Common myeloid progenitor, CD34-positive (primary cell): ENCODE data around the gene SDF2.

ENCODE experiments used
- CTCF ChIA-PET: fragments of 350-600 bp; sonication (Branson Sonifier 250); formaldehyde crosslinking; loops from one replicate; lab custom pipeline; 2021; ENCODE audit warnings: antibody characterized with exemption; lab: Charles Lee
- POLR2A ChIA-PET: fragments of 350-600 bp; sonication (Branson Sonifier 250); formaldehyde crosslinking; loops from one replicate; lab custom pipeline; 2021; ENCODE audit warnings: antibody characterized with exemption; lab: Charles Lee
- DNase-seq, 3 donors: peaks; one replicate each; pipeline versions ENCODE4 v3.0.0 to v3.0.0-alpha.2; 2013
- H3K27ac ChIP-seq, 2 experiments: 1 replicate in 1 of 2; 2 replicates in 1 of 2; pipeline ENCODE4 v1.7.0; 2013; ENCODE audit warnings: inconsistent platforms in 2 of 2, low read length in 2 of 2, mild to moderate bottlenecking in 2 of 2, low read depth in 1 of 2, moderate library complexity in 1 of 2; ENCODE audit not compliant: severe bottlenecking in 2 of 2, insufficient read depth in 1 of 2, poor library complexity in 1 of 2
- H3K27me3 ChIP-seq, 5 experiments: replicated peaks in 2 of 5; 1 replicate in 3 of 5; 2 replicates in 2 of 5; pipeline versions ENCODE4 v1.6.1 to v1.7.0; 2013; ENCODE audit warnings: low read length in 4 of 5, mild to moderate bottlenecking in 2 of 5, moderate library complexity in 2 of 5, inconsistent platforms in 1 of 5; ENCODE audit not compliant: insufficient read depth in 5 of 5, control insufficient read depth in 4 of 5
- H3K36me3 ChIP-seq, 4 experiments: 1 replicate in 2 of 4; 2 replicates in 2 of 4; pipeline versions ENCODE4 v1.6.1 to v1.7.0; 2013; ENCODE audit warnings: low read length in 3 of 4, control low read depth in 1 of 4, mild to moderate bottlenecking in 1 of 4; ENCODE audit not compliant: control insufficient read depth in 4 of 4, insufficient read depth in 4 of 4
- H3K4me1 ChIP-seq, 4 experiments: 1 replicate in 3 of 4; 2 replicates in 1 of 4; pipeline versions ENCODE4 v1.6.1 to v1.7.1; 2013; ENCODE audit warnings: low read length in 3 of 4, mild to moderate bottlenecking in 3 of 4, control low read depth in 1 of 4, inconsistent platforms in 1 of 4, moderate library complexity in 1 of 4; ENCODE audit not compliant: control insufficient read depth in 4 of 4, insufficient read depth in 4 of 4; ENCODE audit errors: control extremely low read depth in 1 of 4
- H3K4me3 ChIP-seq, 7 experiments: 1 replicate in 4 of 7; 2 replicates in 3 of 7; pipeline versions ENCODE4 v1.5.1 to v1.7.0; 2013; ENCODE audit warnings: mild to moderate bottlenecking in 7 of 7, low read length in 6 of 7, moderate library complexity in 6 of 7, inconsistent platforms in 2 of 7, low read depth in 2 of 7, control low read depth in 1 of 7; ENCODE audit not compliant: insufficient read depth in 4 of 7, control insufficient read depth in 1 of 7; ENCODE audit errors: extremely low read depth in 1 of 7
- H3K9me3 ChIP-seq, 5 experiments: 1 replicate in 4 of 5; 2 replicates in 1 of 5; pipeline versions ENCODE4 v1.6.1 to v1.7.1; 2013; ENCODE audit warnings: low read length in 4 of 5, mild to moderate bottlenecking in 2 of 5, inconsistent platforms in 1 of 5, low read depth in 1 of 5, moderate library complexity in 1 of 5; ENCODE audit not compliant: control insufficient read depth in 4 of 5, insufficient read depth in 2 of 5; ENCODE audit errors: control extremely low read depth in 1 of 5
- WGBS: methylation state at CpG from one replicate; pipeline ENCODE4 v1.1.5; 2013; ENCODE audit not compliant: insufficient coverage; 5-methylcytosine and 5-hydroxymethylcytosine counted together

The SDF2 gene

DNA sequence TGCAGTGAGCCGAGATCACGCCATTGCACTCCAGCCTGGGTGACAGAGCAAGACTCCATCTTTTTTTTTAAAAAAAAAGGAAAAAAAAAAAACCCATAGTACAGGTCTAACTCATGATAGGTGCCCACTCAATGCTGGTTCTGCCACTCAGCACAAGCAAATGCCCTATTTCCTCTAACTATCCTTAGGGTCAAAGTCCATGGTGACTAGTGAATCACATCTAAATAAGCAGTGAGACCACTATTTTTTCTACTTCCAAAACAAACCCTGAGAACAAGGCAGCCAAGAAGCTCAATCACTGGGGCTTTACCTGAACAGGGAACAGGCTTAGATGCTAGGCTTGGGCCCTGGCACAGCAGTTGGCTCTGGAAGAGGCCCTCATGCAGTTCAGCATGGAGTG lies 20.1 kb downstream of the SDF2 start:
- H3K4me1 ChIP-seq: peaks cover 18 to 32% (median 27%) of the 10 kb centered on the region in 4 experiments
- POLR2A ChIA-PET: no interaction called here
- peaks cover 42 to 69% (median 59%) of the 10 kb centered on the region in 4 experiments for H3K36me3 ChIP-seq
- no peaks in the 10 kb centered on the region for H3K27me3 ChIP-seq
- CTCF ChIA-PET: interaction anchor here (6.0 to 6.3 kb wide), 2 partner anchors 20 to 35 kb away, joined by 36 to 41 read pairs; partner anchors contain the start of genes SDF2 and SUPT6H
- no peak overlapping the region for H3K4me3 ChIP-seq
- no peak for DNase-seq
- WGBS: no CpG with 5 or more reads among the region's 2 CpGs
- no peaks in the 10 kb centered on the region for H3K9me3 ChIP-seq
- peak overlapping the region in 1 of 2 experiments; percentile 16 for H3K27ac ChIP-seq

DNA sequence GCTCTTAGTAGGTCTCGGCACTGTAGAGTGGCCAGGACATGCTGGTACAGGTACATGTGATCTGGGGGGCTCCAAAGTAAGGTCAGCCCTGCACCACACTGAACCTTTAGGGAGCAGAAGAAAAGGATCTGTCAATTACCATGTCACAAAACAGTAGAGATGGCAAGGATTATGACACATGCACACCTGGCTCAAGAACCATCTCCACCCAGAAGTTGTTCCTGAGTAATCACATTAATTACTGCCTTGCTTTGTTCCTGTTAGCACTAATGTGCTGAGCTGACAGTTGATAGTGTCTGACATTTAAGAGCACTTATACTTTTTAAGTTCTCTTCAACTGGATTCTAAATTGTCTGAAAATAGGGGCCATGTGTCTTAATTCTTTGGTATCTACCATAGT lies 26.2 kb downstream of the SDF2 start:
- H3K36me3 ChIP-seq: peaks cover 61 to 97% (median 87%) of the 10 kb centered on the region in 4 experiments
- ChIA-PET POLR2A (interaction anchor here (0.6 kb wide), 1 partner anchor 14 kb away, joined by 4 read pairs; no protein-coding TSS in a partner anchor), CTCF (interaction anchor here (1.5 to 1.9 kb wide), 3 partner anchors 8 to 19 kb away, joined by 4 to 6 read pairs (median 5); no protein-coding TSS in a partner anchor)
- 92% methylated on average over 1 of the region's 1 CpG for WGBS
- H3K27ac ChIP-seq: no peak overlapping the region
- no peak for DNase-seq
- H3K27me3 ChIP-seq: no peaks in the 10 kb centered on the region
- no peak overlapping the region for H3K4me3 ChIP-seq
- H3K4me1 ChIP-seq: no peaks in the 10 kb centered on the region
- no peaks in the 10 kb centered on the region for H3K9me3 ChIP-seq

DNA sequence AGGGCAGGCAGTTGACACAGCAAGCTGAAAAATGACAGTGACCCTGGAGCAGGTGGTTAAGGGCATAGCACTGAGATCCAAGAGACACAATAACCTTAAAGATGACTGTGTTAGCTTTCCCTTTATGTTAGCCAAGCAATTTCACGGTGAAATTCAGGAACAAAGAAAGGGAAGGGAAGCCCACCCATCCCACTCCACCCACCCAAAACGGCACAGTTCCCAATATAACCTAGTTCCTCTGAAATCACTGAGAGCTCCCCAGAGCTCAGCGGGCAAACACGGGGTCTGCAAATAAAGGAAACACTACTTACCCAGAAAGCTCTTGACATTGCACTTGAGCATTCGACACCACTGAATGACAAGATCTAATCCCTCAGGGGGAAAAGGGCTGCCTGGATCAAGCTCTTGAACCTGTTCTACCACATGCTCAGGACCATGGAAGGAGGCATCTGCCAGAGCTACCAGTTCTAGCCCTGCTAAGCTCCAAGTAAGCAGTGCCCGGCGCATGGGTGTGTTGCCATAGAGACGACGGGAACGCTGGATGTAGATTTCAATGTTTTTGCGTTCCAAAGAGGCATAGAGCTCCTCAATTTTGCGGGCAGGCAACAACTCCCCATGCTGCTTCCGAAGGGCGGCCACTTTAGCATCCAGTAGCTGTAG lies 27.4 kb downstream of the SDF2 start:
- no peak for DNase-seq
- Histone ChIP-seq H3K4me1 (no peaks in the 10 kb centered on the region), H3K4me3 (no peak overlapping the region), H3K9me3 (no peaks in the 10 kb centered on the region), H3K27me3 (no peaks in the 10 kb centered on the region), H3K27ac (no peak overlapping the region), H3K36me3 (peaks cover 53 to 97% (median 82%) of the 10 kb centered on the region in 4 experiments)
- CTCF ChIA-PET: interaction anchor here (0.6 to 1.9 kb wide), 6 partner anchors 9 to 93 kb away, joined by 3 to 6 read pairs (median 4); no protein-coding TSS in a partner anchor
- POLR2A ChIA-PET: interaction anchor here (0.6 kb wide), 1 partner anchor 13 kb away, joined by 4 read pairs; no protein-coding TSS in a partner anchor
- 95% methylated on average over 11 of the region's 14 CpGs for WGBS

DNA sequence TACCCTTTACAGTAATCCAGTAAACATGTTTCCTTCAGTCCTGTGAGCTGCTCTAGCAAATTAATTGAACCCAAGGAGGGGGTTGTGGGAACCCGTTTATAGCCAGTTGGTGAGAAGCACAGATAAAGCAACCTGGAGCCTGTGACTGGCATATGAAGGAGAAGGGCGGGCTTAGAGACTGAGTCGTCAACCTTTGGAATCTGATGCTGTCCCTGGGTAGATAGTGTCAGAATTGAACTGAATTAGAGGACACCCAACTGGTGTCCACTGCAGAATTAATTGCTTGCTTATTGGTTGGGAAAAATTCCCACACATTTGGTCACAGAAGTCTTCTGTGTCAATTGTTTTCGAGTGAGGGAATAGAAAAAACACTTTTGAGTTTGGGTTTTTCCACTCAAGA lies 34.9 kb downstream of the SDF2 start:
- Histone ChIP-seq H3K36me3 (peaks cover 30 to 88% (median 59%) of the 10 kb centered on the region in 4 experiments), H3K27me3 (no peaks in the 10 kb centered on the region), H3K27ac (no peak overlapping the region), H3K4me3 (no peak overlapping the region), H3K4me1 (no peaks in the 10 kb centered on the region), H3K9me3 (no peaks in the 10 kb centered on the region)
- no peak for DNase-seq
- ChIA-PET CTCF (no interaction called here), POLR2A (no interaction called here)
- WGBS: 98% methylated on average over 4 of the region's 4 CpGs

DNA sequence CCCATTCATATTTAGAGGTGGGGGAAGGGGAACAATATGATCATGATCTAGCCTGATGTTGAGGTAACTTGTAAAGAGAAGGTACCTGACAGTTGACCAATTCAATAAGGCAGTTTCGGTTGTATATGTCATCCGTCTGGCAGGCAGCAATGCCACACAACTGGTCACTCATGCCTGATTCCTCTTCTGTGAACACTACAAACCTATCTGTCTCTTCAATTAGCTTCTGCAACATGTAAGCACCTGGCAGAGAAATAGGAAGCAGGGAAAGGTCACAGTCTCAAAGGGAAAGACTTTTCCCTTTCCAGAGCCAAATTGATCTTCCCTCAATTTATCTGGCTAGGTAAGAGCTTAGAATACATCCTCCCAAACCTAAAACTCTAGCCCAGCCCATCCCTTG lies 37.6 kb downstream of the SDF2 start:
- DNase-seq: no peak
- no peaks in the 10 kb centered on the region for H3K4me1 ChIP-seq
- CTCF ChIA-PET: interaction anchor here (0.6 to 1.0 kb wide), 2 partner anchors 8 to 10 kb away, joined by 3 to 4 read pairs; partner anchors contain the start of gene RSKR
- H3K36me3 ChIP-seq: peaks cover 29 to 92% (median 69%) of the 10 kb centered on the region in 4 experiments
- H3K9me3 ChIP-seq: no peaks in the 10 kb centered on the region
- no peak overlapping the region for H3K27ac ChIP-seq
- POLR2A ChIA-PET: no interaction called here
- H3K4me3 ChIP-seq: no peak overlapping the region
- 100% methylated on average over 1 of the region's 2 CpGs for WGBS
- no peaks in the 10 kb centered on the region for H3K27me3 ChIP-seq

DNA sequence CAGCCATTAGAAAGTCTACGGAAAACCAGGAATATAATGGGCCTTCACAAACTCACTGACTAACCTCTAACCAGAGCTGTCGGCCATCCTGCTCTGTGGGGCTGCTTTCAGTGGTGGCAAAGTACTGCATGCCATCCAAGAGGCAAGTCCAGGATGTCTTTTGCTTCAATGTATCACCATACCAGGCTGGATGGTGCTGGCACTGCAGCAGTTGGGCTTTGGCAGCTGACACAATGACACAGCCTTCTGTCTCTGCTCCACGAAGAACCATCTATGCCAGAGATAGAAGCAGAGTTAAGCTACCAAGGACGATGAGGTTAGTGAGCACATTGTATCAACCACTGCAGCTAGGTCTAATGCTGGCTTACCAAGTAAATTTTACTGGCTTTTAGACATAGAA lies 38.0 kb downstream of the SDF2 start:
- ChIA-PET POLR2A (no interaction called here), CTCF (interaction anchor here (0.6 to 1.0 kb wide), 3 partner anchors 8 to 94 kb away, joined by 3 to 4 read pairs (median 3); partner anchors contain the start of gene RSKR)
- 95% methylated on average over 4 of the region's 4 CpGs for WGBS

DNA sequence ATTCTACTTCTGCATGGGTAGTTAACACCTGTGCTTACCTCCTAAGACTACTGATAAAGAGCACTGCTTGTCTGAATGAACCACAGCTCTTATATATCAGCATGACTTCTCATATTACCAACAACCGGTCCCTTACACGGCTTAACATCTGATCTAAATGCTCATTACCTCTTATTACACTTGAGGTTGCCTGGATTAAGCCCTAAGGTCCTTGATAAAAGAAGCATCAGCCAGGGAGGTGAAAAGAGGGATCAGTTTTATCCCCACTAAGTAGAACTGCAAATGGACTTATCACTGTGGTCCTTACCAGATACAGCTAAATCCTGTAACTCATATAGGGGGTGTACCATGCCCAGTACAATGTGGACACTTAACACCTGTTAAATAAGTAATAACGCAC lies 39.5 kb downstream of the SDF2 start:
- Histone ChIP-seq H3K4me1 (no peaks in the 10 kb centered on the region), H3K36me3 (peaks cover 36 to 95% (median 66%) of the 10 kb centered on the region in 4 experiments), H3K9me3 (no peaks in the 10 kb centered on the region), H3K27ac (no peak overlapping the region), H3K4me3 (no peak overlapping the region), H3K27me3 (no peaks in the 10 kb centered on the region)
- DNase-seq: no peak
- ChIA-PET CTCF (interaction anchor here (0.7 to 1.4 kb wide), 2 partner anchors 10 to 21 kb away, joined by 3 to 4 read pairs; no protein-coding TSS in a partner anchor), POLR2A (no interaction called here)
- WGBS: no CpG with 5 or more reads among the region's 3 CpGs

More for the DNA sequence above, 38.0 kb downstream of the SDF2 start:
- DNase-seq: no peak
- H3K4me3 ChIP-seq: no peak overlapping the region
- no peaks in the 10 kb centered on the region for H3K27me3 ChIP-seq
- H3K36me3 ChIP-seq: peaks cover 33 to 93% (median 71%) of the 10 kb centered on the region in 4 experiments
- no peaks in the 10 kb centered on the region for H3K9me3 ChIP-seq
- no peaks in the 10 kb centered on the region for H3K4me1 ChIP-seq
- H3K27ac ChIP-seq: no peak overlapping the region
